ENCODE data around the gene FASTKD3.

FASTKD3 gene

GRCh38 chr5:7897014-7897600 lies 28.3 kb upstream of the FASTKD3 start:
- no peak for TF ChIP-seq CTCF (IDR thresholded peaks at IDR 0.05)
- Histone ChIP-seq H3K4me1 (no peaks in the 10 kb centered on the region), H3K9me3 (no peaks in the 10 kb centered on the region), H3K36me3 (peaks cover 76 to 96% (median 91%) of the 10 kb centered on the region in 3 donors), H3K4me3 (no peak overlapping the region), H3K27ac (no peak overlapping the region), H3K27me3 (no peaks in the 10 kb centered on the region)
- intact Hi-C loops (cut with DNase I; ENCODE audit: low total_unique reads) = no loop called here
- DNase-seq = no peak

GRCh38 chr5:7894860-7895259 lies 26.0 kb upstream of the FASTKD3 start:
- Histone ChIP-seq H3K27ac (no peak overlapping the region), H3K4me1 (no peaks in the 10 kb centered on the region), H3K27me3 (no peaks in the 10 kb centered on the region), H3K36me3 (peaks cover 68 to 89% (median 87%) of the 10 kb centered on the region in 3 donors), H3K4me3 (no peak overlapping the region), H3K9me3 (no peaks in the 10 kb centered on the region)
- no peak for DNase-seq
- intact Hi-C loops (cut with DNase I; ENCODE audit: low total_unique reads) = no loop called here
- TF ChIP-seq CTCF (IDR thresholded peaks at IDR 0.05) = no peak

GRCh38 chr5:7894439-7894838 lies 25.6 kb upstream of the FASTKD3 start:
- Histone ChIP-seq H3K4me3 (no peak overlapping the region), H3K27ac (no peak overlapping the region), H3K4me1 (no peaks in the 10 kb centered on the region), H3K27me3 (no peaks in the 10 kb centered on the region), H3K36me3 (peaks cover 68 to 88% (median 87%) of the 10 kb centered on the region in 3 donors), H3K9me3 (no peaks in the 10 kb centered on the region)
- intact Hi-C loops (cut with DNase I; ENCODE audit: low total_unique reads) = no loop called here
- no peak for DNase-seq
- TF ChIP-seq CTCF (IDR thresholded peaks at IDR 0.05) = no peak

GRCh38 chr5:7888901-7889300 lies 20.1 kb upstream of the FASTKD3 start:
- H3K36me3 ChIP-seq = peaks cover 39 to 66% (median 60%) of the 10 kb centered on the region in 3 donors
- TF ChIP-seq CTCF (IDR thresholded peaks at IDR 0.05) = no peak

GRCh38 chr5:7886849-7887475 lies 18.1 kb upstream of the FASTKD3 start:
- H3K36me3 ChIP-seq = peaks cover 30 to 66% (median 61%) of the 10 kb centered on the region in 3 donors
- no peak overlapping the region for H3K4me3 ChIP-seq
- no peaks in the 10 kb centered on the region for H3K4me1 ChIP-seq
- H3K27me3 ChIP-seq = no peaks in the 10 kb centered on the region
- no peak overlapping the region for H3K27ac ChIP-seq
- intact Hi-C loops (cut with DNase I; ENCODE audit: low total_unique reads) = no loop called here
- no peaks in the 10 kb centered on the region for H3K9me3 ChIP-seq
- DNase-seq = no peak
- peak; percentile 50 for TF ChIP-seq CTCF (IDR thresholded peaks at IDR 0.05)

More at GRCh38 chr5:7888901-7889300, 20.1 kb upstream of the FASTKD3 start:
- intact Hi-C loops (cut with DNase I; ENCODE audit: low total_unique reads) = no loop called here
- no peaks in the 10 kb centered on the region for H3K4me1 ChIP-seq
- no peak for DNase-seq
- H3K4me3 ChIP-seq = no peak overlapping the region
- no peaks in the 10 kb centered on the region for H3K9me3 ChIP-seq
- no peaks in the 10 kb centered on the region for H3K27me3 ChIP-seq
- H3K27ac ChIP-seq = no peak overlapping the region
